Choroid plexus epithelial cell (primary cell): ENCODE results near the gene ANKRD31.
"Not testable (repeated sequence)": the region's sequence is repeated elsewhere in the genome, so short reads cannot be mapped to it uniquely, and the experiment has no call there.

Experiments
- DNase-seq: peaks from one replicate; pipeline ENCODE4 v3.0.0-alpha.2; 2010; ENCODE audit warnings: low read depth
- H3K4me3 ChIP-seq: 2 replicates; pipeline ENCODE4 v1.5.1; 2011; ENCODE audit warnings: low read depth, mild to moderate bottlenecking, control low read depth, low read length, moderate library complexity
- TF ChIP-seq, protein P1 (sequence below): conservative IDR thresholded peaks from 2 replicates; pipeline ENCODE4 v1.5.1; 2011; ENCODE audit warnings: low read depth, mild to moderate bottlenecking, control low read depth, inconsistent platforms, low read length, moderate library complexity

ANKRD31 gene

DNA sequence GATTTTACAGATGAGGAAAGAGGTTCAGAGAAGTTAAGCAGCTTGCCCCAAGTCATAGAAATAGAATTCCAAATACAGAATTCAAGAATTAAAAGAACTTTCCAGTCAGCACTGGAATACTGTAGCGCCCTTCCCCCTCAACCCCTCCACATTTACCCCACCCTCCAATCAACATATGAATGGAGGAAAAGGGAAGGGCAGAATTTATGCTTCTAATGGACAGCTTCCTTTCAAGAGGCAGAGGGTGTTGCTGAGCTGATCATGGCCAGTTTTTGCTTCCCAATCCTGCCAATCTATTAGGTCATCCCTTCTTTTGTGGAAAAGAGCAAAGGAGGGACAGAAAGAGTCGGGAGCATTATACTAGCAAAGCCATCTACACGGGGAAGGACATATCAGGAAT lies 39.1 kb upstream of the ANKRD31 start:
- no peak overlapping the region for H3K4me3 ChIP-seq
- DNase-seq = no peak
- TF ChIP-seq, protein P1, sequence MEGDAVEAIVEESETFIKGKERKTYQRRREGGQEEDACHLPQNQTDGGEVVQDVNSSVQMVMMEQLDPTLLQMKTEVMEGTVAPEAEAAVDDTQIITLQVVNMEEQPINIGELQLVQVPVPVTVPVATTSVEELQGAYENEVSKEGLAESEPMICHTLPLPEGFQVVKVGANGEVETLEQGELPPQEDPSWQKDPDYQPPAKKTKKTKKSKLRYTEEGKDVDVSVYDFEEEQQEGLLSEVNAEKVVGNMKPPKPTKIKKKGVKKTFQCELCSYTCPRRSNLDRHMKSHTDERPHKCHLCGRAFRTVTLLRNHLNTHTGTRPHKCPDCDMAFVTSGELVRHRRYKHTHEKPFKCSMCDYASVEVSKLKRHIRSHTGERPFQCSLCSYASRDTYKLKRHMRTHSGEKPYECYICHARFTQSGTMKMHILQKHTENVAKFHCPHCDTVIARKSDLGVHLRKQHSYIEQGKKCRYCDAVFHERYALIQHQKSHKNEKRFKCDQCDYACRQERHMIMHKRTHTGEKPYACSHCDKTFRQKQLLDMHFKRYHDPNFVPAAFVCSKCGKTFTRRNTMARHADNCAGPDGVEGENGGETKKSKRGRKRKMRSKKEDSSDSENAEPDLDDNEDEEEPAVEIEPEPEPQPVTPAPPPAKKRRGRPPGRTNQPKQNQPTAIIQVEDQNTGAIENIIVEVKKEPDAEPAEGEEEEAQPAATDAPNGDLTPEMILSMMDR = no peak

GRCh38 chr5:75275147-75275546 lies 38.5 kb upstream of the ANKRD31 start:
- TF ChIP-seq, protein P1 = no peak
- no peak overlapping the region for H3K4me3 ChIP-seq
- DNase-seq = no peak

- TF ChIP-seq, protein P1 = no peak
- H3K4me3 ChIP-seq = no peak overlapping the region
- no peak for DNase-seq
These were observed 37.8 kb upstream of the ANKRD31 start for GRCh38 chr5:75274486-75274885.

GRCh38 chr5:75270605-75271004 lies 33.9 kb upstream of the ANKRD31 start:
- DNase-seq, H3K4me3 ChIP-seq: not testable (repeated sequence)

- H3K4me3 ChIP-seq = no peak overlapping the region
- TF ChIP-seq, protein P1 = peak; percentile 71
- DNase-seq = peak; percentile 81
These were observed 29.1 kb upstream of the ANKRD31 start for GRCh38 chr5:75265731-75266130.

GRCh38 chr5:75262271-75262670 lies 25.6 kb upstream of the ANKRD31 start:
- no peak overlapping the region for H3K4me3 ChIP-seq
- DNase-seq = no peak
- TF ChIP-seq, protein P1 = no peak

- DNase-seq = no peak
- H3K4me3 ChIP-seq = no peak overlapping the region
- TF ChIP-seq, protein P1 = no peak
These were observed 24.0 kb upstream of the ANKRD31 start for GRCh38 chr5:75260708-75261107.

DNA sequence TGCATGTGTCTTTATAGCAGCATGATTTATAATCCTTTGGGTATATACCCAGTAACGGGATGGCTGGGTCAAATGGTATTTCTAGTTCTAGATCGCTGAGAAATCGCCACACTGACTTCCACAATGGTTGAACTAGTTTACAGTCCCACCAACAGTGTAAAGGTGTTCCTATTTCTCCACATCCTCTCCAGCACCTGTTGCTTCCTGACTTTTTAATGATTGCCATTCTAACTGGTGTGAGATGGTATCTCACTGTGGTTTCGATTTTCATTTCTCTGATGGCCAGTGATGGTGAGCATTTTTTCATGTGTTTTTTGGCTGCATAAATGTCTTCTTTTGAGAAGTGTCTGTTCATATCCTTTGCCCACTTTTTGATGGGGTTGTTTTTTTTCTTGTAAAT lies 13.8 kb upstream of the ANKRD31 start:
- H3K4me3 ChIP-seq = not testable (repeated sequence)

More for the DNA sequence above, 13.8 kb upstream of the ANKRD31 start:
- DNase-seq = not testable (repeated sequence)
